Panc1 (cell line): ENCODE data around the gene COL26A1. TPM values are rescaled to one million over a fixed set of nuclear protein-coding genes. Genes with fewer than 3 reads are reported as not detected.
"Not testable (repeated sequence)": the region's sequence is repeated elsewhere in the genome, so short reads cannot be mapped to it uniquely, and the experiment has no call there.

Source experiments
- ATAC-seq: fragments of 200-7000 bp; cut with Tn5 transposase; 2 replicates; pipeline ENCODE4 v1.9.1; 2020; ENCODE audit warnings: mild to moderate bottlenecking, moderate library complexity
- BruUV-seq: library from RNA; stranded (reverse); fragments of 400-500 nt; replicated peaks from 2 replicates; lab custom pipeline; 2021; lab: Mats Ljungman, UMichigan
- CTCF ChIA-PET: fragments of 300-600 bp; sonication (Branson Sonifier 250); formaldehyde crosslinking; loops from one replicate; lab custom pipeline; 2022; ENCODE audit warnings: antibody characterized with exemption; lab: Charles Lee
- POLR2A ChIA-PET: fragments of 300-600 bp; sonication (Branson Sonifier 250); formaldehyde crosslinking; loops from one replicate; lab custom pipeline; 2022; ENCODE audit warnings: antibody characterized with exemption; lab: Charles Lee
- DNase-seq: peaks from one replicate; pipeline ENCODE4 v3.0.0-alpha.2; 2010; ENCODE audit warnings: low read depth, low spot score
- H3K27ac ChIP-seq: 2 replicates; pipeline ENCODE4 v1.5.1; 2011; ENCODE audit warnings: mild to moderate bottlenecking, low read length, inconsistent platforms
- H3K27me3 ChIP-seq: fragments of 200-500 bp; sonication (Bioruptor generic); 2 replicates; pipeline ENCODE4 v1.6.0; 2014; ENCODE audit warnings: low read length, inconsistent platforms; ENCODE audit not compliant: control insufficient read depth, insufficient read depth
- H3K36me3 ChIP-seq: fragments of 200-500 bp; sonication (Bioruptor generic); 2 replicates; pipeline ENCODE4 v1.5.1; 2014; ENCODE audit warnings: inconsistent platforms, mild to moderate bottlenecking, low read length, moderate library complexity; ENCODE audit not compliant: control insufficient read depth, insufficient read depth
- H3K4me1 ChIP-seq: 2 replicates; pipeline ENCODE4 v1.5.1; 2011; ENCODE audit warnings: inconsistent platforms, mild to moderate bottlenecking, low read length, moderate library complexity; ENCODE audit not compliant: control insufficient read depth, insufficient read depth
- H3K4me3 ChIP-seq, 2 experiments: 2 replicates each; pipeline ENCODE4 v1.5.1; 2011 to 2012; ENCODE audit warnings: low read depth in 2 of 2, low read length in 2 of 2, mild to moderate bottlenecking in 2 of 2, inconsistent platforms in 1 of 2, moderate library complexity in 1 of 2
- H3K9me3 ChIP-seq: fragments of 200-500 bp; sonication (Bioruptor generic); 2 replicates; pipeline ENCODE4 v1.5.1; 2014; ENCODE audit warnings: low read depth, mild to moderate bottlenecking, inconsistent platforms, low read length, moderate library complexity; ENCODE audit not compliant: control insufficient read depth, insufficient read depth
- CTCF ChIP-seq: fragments of 450-650 bp; IDR thresholded peaks from 2 replicates; pipeline ENCODE4 v1.5.1; 2017; ENCODE audit warnings: mild to moderate bottlenecking
- POLR2AphosphoS5 ChIP-seq: IDR thresholded peaks from 2 replicates; pipeline ENCODE4 v1.6.1; 2012; ENCODE audit warnings: mild to moderate bottlenecking, low read depth, low read length, moderate library complexity
- REST ChIP-seq, 2 experiments: IDR thresholded peaks; 2 replicates each; pipeline ENCODE4 v1.6.1; 2011 to 2012; ENCODE audit warnings: low read depth in 2 of 2, control low read depth in 1 of 2, low read length in 1 of 2, mild to moderate bottlenecking in 1 of 2, moderate library complexity in 1 of 2; ENCODE audit not compliant: insufficient read depth in 1 of 2
- SIN3A ChIP-seq: IDR thresholded peaks from 2 replicates; pipeline ENCODE4 v1.6.1; 2012; ENCODE audit warnings: low read depth, mild to moderate bottlenecking, low read length, moderate library complexity, borderline replicate concordance; ENCODE audit not compliant: insufficient read depth
- TCF7L2 ChIP-seq: IDR thresholded peaks from 2 replicates; pipeline ENCODE4 v1.6.1; 2011; ENCODE audit warnings: mild to moderate bottlenecking, low read depth, low read length, inconsistent platforms
- in situ Hi-C: cut with HindIII; loops from 2 replicates; pipeline ENCODE4 v1.10.0; 2016; ENCODE audit warnings: low sequenced_read_pairs, low pct_unique_long_range_greater_than_20kb
- intact Hi-C: fragments of 100-400 bp; cut with micrococcal nuclease; formaldehyde crosslinking; loops from one replicate; pipeline ENCODE4 v1.10.0; 2022; ENCODE audit not compliant: unreplicated experiment
- total RNA-seq: library from RNA; stranded (reverse); gene quantifications from one replicate; pipeline ENCODE4 v1.2.1, GENCODE V29; 2021; ENCODE audit not compliant: unreplicated experiment

COL26A1 gene
- total RNA-seq, 1 experiment from 2014 or later: 25.8 TPM

GRCh38 chr7:101347477-101347876 lies 15.2 kb upstream of the COL26A1 start:
- in situ Hi-C loops (no loop called here), intact Hi-C loops (no loop called here)
- no peak for DNase-seq
- POLR2A ChIA-PET: interaction anchor here (0.6 kb wide), 1 partner anchor 96 kb away, joined by 3 read pairs; no protein-coding TSS in a partner anchor
- Histone ChIP-seq H3K36me3 (no peaks in the 10 kb centered on the region), H3K27ac (no peak overlapping the region), H3K4me1 (peaks cover 5% of the 10 kb centered on the region), H3K4me3 (no peak overlapping the region), H3K27me3 (no peaks in the 10 kb centered on the region), H3K9me3 (no peaks in the 10 kb centered on the region)
- no peak for ATAC-seq
- CTCF ChIA-PET: interaction anchor here (0.8 kb wide), 1 partner anchor 108 kb away, joined by 3 read pairs; no protein-coding TSS in a partner anchor
- TF ChIP-seq REST (IDR thresholded peaks at IDR 0.05; ENCODE audit: insufficient read depth in 1 of 2, low read depth in 2 of 2, low read length in 1 of 2) (no peak), SIN3A (no peak), TCF7L2 (no peak), POLR2AphosphoS5 (no peak), CTCF (no peak)
- BruUV-seq: no TSS peak

GRCh38 chr7:101348456-101349067 lies 14.1 kb upstream of the COL26A1 start:
- intact Hi-C loops, H3K27ac ChIP-seq, BruUV-seq, H3K36me3 ChIP-seq, DNase-seq, POLR2A ChIA-PET, H3K27me3 ChIP-seq, H3K4me1 ChIP-seq, H3K4me3 ChIP-seq, H3K9me3 ChIP-seq, ATAC-seq, in situ Hi-C loops: not testable (repeated sequence)
- CTCF ChIA-PET: interaction anchor here (1.2 kb wide), 1 partner anchor 16 kb away, joined by 3 read pairs; no protein-coding TSS in a partner anchor

GRCh38 chr7:101349300-101349699 lies 13.4 kb upstream of the COL26A1 start:
- H3K9me3 ChIP-seq, H3K4me1 ChIP-seq, in situ Hi-C loops, H3K27me3 ChIP-seq, POLR2A ChIA-PET, H3K27ac ChIP-seq, H3K4me3 ChIP-seq, ATAC-seq, intact Hi-C loops, H3K36me3 ChIP-seq, BruUV-seq, DNase-seq: not testable (repeated sequence)
- CTCF ChIA-PET: interaction anchor here (1.2 kb wide), 1 partner anchor 15 kb away, joined by 3 read pairs; no protein-coding TSS in a partner anchor
